Ovary (tissue), 3 donors: ENCODE measurements around the gene DUSP21.

Experiments
- EP300 ChIP-seq: sonication (generic); formaldehyde crosslinking; IDR thresholded peaks from one replicate; pipeline ENCODE4 v1.6.1; 2017; ENCODE audit warnings: antibody characterized with exemption
- POLR2A ChIP-seq: fragments of 450-650 bp; IDR thresholded peaks from one replicate; pipeline ENCODE4 v1.6.1; 2017; ENCODE audit warnings: antibody characterized with exemption, mild to moderate bottlenecking, moderate library complexity
- TF ChIP-seq, protein P1 (sequence below), 3 donors: fragments of 450-650 bp in 2 of 3; fragments of 200-600 bp in 1 of 3; IDR thresholded peaks; one replicate each; pipeline versions ENCODE4 v1.5.1 to v1.8.0; 2016 to 2022; ENCODE audit warnings: antibody characterized with exemption in 3 of 3, mild to moderate bottlenecking in 1 of 3
- donor health status: DM: no; HTN: no; CAD: no.

DNA sequence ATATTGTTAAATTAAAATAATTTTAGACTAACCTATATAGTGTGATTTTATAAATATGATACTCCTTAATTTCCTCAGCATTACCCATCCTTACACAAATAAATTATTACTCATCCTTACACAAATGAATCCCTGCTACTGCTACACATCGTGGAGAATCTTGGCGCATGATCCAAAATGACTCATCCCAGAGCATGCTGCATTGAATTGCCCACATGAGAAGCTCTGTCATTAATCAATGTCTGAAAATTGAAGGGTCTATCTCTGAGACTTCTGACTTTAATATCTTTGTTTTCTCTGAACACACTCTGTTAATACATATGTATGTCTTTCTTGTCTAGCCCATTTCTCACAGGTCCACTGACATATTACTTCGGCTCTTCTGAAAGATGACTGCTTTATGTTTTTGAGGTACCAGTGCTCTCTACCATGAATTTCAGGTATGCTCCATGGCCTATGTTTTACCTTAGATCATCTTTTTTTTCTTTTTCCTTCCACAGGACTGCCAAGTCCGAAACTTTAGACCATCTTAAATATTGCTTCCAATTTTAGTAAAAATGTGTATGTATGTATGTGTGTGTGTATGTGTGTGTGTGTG is 15.7 kb upstream of the DUSP21 start:
- TF ChIP-seq POLR2A: no peak
- TF ChIP-seq, protein P1, sequence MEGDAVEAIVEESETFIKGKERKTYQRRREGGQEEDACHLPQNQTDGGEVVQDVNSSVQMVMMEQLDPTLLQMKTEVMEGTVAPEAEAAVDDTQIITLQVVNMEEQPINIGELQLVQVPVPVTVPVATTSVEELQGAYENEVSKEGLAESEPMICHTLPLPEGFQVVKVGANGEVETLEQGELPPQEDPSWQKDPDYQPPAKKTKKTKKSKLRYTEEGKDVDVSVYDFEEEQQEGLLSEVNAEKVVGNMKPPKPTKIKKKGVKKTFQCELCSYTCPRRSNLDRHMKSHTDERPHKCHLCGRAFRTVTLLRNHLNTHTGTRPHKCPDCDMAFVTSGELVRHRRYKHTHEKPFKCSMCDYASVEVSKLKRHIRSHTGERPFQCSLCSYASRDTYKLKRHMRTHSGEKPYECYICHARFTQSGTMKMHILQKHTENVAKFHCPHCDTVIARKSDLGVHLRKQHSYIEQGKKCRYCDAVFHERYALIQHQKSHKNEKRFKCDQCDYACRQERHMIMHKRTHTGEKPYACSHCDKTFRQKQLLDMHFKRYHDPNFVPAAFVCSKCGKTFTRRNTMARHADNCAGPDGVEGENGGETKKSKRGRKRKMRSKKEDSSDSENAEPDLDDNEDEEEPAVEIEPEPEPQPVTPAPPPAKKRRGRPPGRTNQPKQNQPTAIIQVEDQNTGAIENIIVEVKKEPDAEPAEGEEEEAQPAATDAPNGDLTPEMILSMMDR (IDR thresholded peaks at IDR 0.05): no peak
- TF ChIP-seq EP300: no peak
